ENCODE results near the gene PSMA6.
"Not testable (repeated sequence)": the region's sequence is repeated elsewhere in the genome, so short reads cannot be mapped to it uniquely, and the experiment has no call there.

PSMA6 gene

DNA sequence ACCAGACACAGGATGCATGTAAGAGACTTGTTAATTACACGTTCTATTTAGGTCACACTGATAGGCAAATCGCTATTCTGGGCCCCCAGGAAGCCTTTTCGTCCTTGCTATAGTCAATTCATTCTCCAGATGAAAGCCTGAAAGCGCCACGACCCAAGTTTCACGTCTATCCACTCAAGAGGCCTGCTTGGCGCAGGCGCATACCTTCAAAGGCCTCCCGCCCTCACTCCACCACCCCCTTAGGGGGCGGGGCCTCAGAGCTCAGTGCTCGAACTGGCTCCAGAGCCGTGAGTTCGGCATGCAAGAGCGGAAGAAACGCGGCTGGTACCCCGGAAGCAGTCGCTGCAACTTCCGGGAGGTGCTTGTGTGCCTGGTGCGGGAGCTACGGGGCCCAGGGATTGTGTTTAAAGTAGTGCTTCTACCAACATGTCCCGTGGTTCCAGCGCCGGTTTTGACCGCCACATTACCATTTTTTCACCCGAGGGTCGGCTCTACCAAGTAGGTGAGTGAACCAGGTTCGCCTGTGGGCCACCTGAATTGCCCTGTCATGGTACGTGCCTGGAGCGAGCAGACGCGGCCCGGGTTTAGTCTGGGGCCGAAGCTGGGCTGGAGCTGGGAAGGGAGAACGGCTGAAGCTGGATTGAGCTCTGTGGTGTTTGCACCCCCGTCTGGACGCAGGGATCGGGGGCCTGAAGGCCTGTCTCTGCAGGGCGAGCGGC, at the start of gene PSMA6:
TSS of gene PSMA6 (plus strand) at position 332 of the 719 bp plus-strand sequence. CDS start at position 427, 95 bp downstream.
- peak; percentile 100 for DNase-seq

GRCh38 chr14:35242599-35243311, 49.4 kb upstream of the PSMA6 start:
- DNase-seq = no peak

- DNase-seq = peak; percentile 56 to 74 (median 65)
These were observed 48.2 kb upstream of the PSMA6 start for GRCh38 chr14:35243956-35244355.

GRCh38 chr14:35244542-35244941, 47.6 kb upstream of the PSMA6 start:
- DNase-seq = no peak

DNA sequence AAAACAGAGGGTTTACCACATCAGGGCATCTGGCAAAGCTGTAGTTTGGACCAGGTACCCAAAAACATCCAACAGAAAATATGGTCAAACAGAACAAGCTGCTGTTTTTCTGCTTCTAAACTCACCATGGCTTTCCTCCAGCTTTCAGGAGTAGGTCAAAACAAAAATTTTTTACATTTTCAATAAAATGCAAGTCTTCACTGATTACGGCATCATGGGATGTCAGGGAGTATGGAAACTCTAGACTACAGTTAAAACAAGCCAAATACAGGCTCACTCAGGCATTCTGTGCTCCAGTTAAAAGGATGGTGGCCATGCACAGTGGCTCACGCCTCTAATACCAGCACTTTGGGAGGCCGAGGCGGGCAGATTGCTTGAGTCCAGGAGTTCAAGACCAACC, 47.1 kb upstream of the PSMA6 start:
- DNase-seq = no peak

- peak in 1 of 3 donors; percentile 20 for DNase-seq
These were observed 44.3 kb upstream of the PSMA6 start for GRCh38 chr14:35247777-35248475.

DNA sequence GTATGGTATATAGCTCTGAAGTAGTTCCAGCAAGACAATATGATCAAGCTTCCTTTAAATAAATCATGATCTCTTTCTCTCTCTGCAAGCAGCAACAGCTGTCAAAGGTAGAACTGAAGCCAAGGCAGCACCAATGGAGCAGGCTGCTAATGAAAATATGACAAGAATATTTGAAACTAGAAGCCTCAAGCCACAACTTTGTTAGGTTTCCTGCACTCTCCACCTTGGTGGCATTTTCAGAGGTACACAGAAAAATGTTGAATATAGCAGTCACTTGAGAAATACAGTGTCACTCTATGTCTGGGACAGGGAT, 43.8 kb upstream of the PSMA6 start:
- no peak for DNase-seq

GRCh38 chr14:35250319-35250718, 41.9 kb upstream of the PSMA6 start:
- no peak for DNase-seq

DNA sequence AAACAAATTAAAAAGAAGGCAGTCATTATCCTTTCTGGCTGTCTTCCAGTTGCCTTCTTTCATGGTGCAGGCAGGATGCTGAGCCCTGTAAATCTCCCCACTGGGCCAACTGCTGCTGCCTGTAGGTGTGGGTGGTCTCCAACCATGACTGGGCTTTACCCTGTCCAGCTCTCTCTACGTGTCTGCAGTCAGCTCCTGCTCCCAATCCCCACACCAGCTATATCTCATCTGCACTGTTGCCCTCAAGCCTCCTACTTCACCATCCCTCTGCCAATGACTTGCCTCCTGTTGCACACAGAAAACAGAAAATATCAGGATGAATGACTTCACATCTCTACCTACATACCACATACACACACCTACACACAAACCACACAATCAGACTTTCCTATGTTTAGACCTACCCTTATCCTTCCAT, 39.7 kb upstream of the PSMA6 start:
- no peak for DNase-seq

DNA sequence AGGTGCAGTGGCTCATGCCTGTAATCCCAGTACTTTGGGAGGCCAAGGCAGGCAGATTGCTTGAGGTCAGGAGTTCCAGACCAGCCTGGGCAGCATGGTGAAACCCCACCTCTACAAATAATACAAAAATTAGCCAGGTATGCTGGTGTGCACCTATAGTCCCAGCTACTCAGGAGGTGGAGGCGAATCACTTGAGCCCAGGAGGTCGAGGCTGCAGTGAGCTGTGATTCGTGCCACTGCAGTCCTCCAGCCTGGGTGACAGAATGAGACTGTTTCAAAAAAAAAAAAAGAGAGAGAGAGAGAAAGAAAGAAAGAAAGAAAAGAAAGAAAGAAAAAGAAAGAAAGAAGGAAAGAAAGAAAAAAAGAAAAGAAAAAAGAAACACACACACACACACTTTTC, 39.1 kb upstream of the PSMA6 start:
- not testable (repeated sequence) for DNase-seq

DNA sequence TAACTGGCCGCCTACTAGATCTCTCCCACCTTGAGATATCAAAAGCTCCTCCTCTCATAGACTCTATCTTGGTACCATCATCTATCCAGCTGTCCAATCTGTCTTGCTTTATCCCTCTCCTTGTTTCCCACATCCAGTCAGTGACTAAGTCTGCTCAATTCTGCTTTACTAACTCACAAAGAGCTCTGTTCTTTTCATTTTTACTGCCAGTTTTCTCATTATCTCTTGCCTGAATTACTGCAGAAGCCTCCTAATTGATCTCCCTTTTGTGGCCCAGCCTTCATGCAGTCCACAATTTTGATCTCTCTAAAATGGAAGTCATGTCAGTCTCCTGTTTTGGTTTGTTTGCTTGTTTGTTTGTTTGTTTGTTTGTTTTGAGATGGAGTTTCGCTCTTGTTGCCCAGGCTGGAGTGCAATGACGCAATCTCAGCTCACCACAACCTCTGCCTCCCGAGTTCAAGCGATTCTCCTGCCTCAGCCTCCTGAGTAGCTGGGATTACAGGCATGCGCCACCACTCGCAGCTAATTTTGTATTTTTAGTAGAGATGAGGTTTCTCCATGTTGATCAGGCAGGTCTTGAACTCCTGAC, 38.1 kb upstream of the PSMA6 start:
- not testable (repeated sequence) for DNase-seq

- DNase-seq = peak; percentile 82 to 88 (median 85)
These were observed 37.4 kb upstream of the PSMA6 start for GRCh38 chr14:35254736-35255135.

GRCh38 chr14:35255711-35256110, 36.5 kb upstream of the PSMA6 start:
- DNase-seq = peak in 2 of 3 donors; percentile 59

DNA sequence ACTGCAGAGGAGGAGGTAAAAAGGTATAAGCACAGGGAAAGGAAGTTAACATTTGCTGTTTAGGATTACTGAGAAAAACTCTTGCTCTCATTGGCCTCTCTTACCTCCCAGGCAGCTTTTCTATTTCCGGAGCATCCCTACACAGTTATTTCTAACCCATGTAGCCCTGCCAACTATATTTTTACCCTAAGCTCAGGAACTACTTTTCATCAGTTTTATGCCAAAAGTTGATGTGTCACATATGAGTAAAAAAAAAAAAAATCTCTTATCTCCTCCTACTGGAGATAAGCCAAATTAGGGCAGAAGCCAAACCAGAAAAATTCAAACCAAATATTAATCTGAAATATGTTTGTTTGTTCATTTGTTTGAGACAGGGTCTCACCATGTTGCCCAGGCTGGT, 34.4 kb upstream of the PSMA6 start:
- no peak for DNase-seq

GRCh38 chr14:35258420-35258819, 33.8 kb upstream of the PSMA6 start:
- no peak for DNase-seq

GRCh38 chr14:35261774-35262173, 30.4 kb upstream of the PSMA6 start:
- peak; percentile 20 to 47 (median 35) for DNase-seq

GRCh38 chr14:35262436-35262835, 29.7 kb upstream of the PSMA6 start:
- DNase-seq = no peak

DNA sequence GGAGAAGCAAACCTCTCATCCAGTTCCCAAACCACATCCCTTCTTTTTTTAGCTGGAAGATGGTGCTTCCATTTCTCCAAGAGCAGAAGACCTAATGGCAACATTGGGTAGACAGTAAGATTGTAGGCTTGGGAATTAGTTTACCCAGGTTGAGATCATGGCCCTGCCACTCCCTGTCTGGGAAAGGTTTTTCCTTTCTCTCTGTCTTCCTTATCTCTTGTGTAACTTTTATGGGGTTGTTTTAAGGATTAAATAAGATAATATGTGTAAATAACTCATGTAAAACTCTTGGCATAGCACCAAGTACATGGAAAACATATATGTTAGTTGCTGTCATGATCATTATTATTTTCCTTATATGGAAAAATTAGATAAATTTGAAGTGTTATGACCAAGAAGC, 23.2 kb upstream of the PSMA6 start:
- no peak for DNase-seq

- DNase-seq = no peak
These were observed 17.4 kb upstream of the PSMA6 start for GRCh38 chr14:35274805-35275204.

DNA sequence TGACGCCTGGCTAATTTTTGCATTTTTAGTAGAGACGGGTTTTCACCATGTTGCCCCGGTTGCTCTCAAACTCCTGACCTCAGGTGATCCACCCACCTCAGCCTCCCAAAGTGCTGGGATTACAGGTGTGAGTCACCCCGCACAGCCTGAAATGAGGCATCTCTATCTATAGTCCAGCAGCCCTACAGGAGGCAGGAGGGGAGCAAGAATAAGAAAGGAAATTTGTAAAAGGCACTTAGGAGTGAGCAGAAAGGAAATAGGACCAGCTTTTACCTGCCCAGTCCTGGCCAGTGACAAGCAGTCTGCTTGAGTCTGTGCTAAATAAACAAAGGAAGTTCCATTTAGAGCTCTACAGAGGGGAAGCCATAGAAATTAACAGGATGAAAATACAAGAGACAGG, 15.0 kb upstream of the PSMA6 start:
- no peak for DNase-seq

DNA sequence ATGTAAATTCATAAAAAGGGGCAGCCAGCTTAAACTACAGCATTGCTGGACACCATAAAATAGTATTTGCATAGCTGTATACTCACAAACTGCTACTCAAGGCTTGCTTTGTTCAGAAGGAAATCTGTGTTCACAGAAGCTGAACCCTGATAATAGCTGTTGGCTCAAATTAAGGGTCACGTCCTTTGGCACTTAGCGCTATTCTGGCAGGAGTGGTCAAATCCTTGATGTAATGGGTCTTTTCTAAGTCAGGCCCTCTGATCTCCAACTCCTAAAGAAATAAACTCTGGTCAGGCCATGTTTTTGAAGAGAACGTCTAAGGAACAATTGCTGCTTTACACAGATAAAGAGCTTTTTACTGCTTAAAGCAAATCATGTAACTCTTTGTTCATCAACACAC, 12.8 kb upstream of the PSMA6 start:
- no peak for DNase-seq

- DNase-seq = no peak
These were observed 10.8 kb upstream of the PSMA6 start for GRCh38 chr14:35281341-35281740.

DNA sequence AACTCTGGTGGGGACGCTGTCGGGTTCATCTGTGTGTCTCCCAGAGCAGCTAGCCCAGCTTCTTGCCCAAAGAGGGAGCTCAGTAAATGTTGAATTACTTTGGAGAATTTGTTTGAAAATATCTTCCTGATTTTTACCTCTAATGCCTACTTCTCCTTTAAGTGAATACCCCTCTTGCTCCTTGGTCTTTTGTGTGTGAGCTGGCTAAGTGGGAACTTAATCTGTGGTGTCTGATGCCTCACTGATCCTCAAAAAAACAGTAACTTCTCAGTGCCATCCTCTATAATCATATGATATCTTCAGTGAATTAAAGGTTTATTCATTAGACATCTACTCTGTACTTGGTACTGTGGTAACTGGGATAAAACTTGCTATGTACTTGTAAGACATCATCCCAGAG, 7.7 kb upstream of the PSMA6 start:
- peak in 1 of 3 donors; percentile 44 for DNase-seq
